HepG2 (cell line): Measurements from ENCODE around the gene MSI2. TPM values are rescaled to one million over a fixed set of nuclear protein-coding genes. Genes with fewer than 3 reads are reported as not detected.

Source experiments
- ATAC-seq: fragments of 200-7000 bp; cut with Tn5 transposase; 3 replicates; pipeline ENCODE4 v1.9.1; 2020; ENCODE audit warnings: mild to moderate bottlenecking, moderate library complexity
- BruUV-seq: library from RNA; stranded (reverse); fragments of 400-500 nt; replicated peaks from 2 replicates; lab custom pipeline; 2021; lab: Mats Ljungman, UMichigan
- CTCF ChIA-PET: fragments of 300-600 bp; formaldehyde crosslinking; extraction: SDS; loops from one replicate; lab custom pipeline; 2021; ENCODE audit warnings: low total read pairs, inconsistent platforms, low intra/inter-chr PET ratio; lab: Yijun Ruan, JAX
- POLR2A ChIA-PET: fragments of 350-600 bp; sonication (Branson Sonifier 250); formaldehyde crosslinking; loops from one replicate; lab custom pipeline; 2020; ENCODE audit warnings: antibody characterized with exemption, inconsistent platforms; lab: Yijun Ruan, JAX
- DNase-seq: peaks from one replicate; pipeline ENCODE4 v3.0.0-alpha.2; 2015; ENCODE audit warnings: low spot score
- FAIRE-seq: peaks from 3 replicates; lab custom pipeline; 2011; peaks lifted over from hg19 to GRCh38; lab: Jason Lieb, UNC
- H2AFZ ChIP-seq: one replicate; pipeline ENCODE4 v1.6.1; 2011; ENCODE audit warnings: low read length, inconsistent platforms
- H3K27ac ChIP-seq: fragments of 300-600 bp; 3 replicates; pipeline ENCODE4 v1.8.0; 2011; ENCODE audit warnings: mixed run types, mild to moderate bottlenecking, mixed read lengths, low read length, inconsistent platforms; ENCODE audit not compliant: insufficient read depth; ENCODE audit errors: extremely low read length
- H3K27me3 ChIP-seq, 2 experiments: fragments of 200-600 bp in 1 of 2; 2 replicates in 1 of 2; 3 replicates in 1 of 2; pipeline versions ENCODE4 v1.6.0 to v1.8.0; 2011; ENCODE audit warnings: low read length in 2 of 2, mild to moderate bottlenecking in 2 of 2, moderate library complexity in 2 of 2, inconsistent platforms in 1 of 2; ENCODE audit not compliant: insufficient read depth in 2 of 2, control insufficient read depth in 1 of 2
- H3K36me3 ChIP-seq, 2 experiments: fragments of 200-600 bp in 1 of 2; replicated peaks in 1 of 2; 2 replicates in 1 of 2; 3 replicates in 1 of 2; pipeline versions ENCODE4 v1.5.1 to v1.8.0; 2011; ENCODE audit warnings: low read length in 2 of 2, inconsistent platforms in 1 of 2; ENCODE audit not compliant: insufficient read depth in 2 of 2, control insufficient read depth in 1 of 2
- H3K4me1 ChIP-seq: 2 replicates; pipeline ENCODE4 v1.5.1; 2012; ENCODE audit warnings: low read length, inconsistent platforms; ENCODE audit not compliant: insufficient read depth
- H3K4me2 ChIP-seq: 2 replicates; pipeline ENCODE4 v1.6.0; 2011; ENCODE audit warnings: low read depth, low read length, inconsistent platforms
- H3K4me3 ChIP-seq, 3 experiments: fragments of 200-600 bp in 1 of 3; sonication (generic), shearing (Covaris generic) in 1 of 3; replicated peaks in 1 of 3; 2 replicates each; pipeline ENCODE4 v1.5.1; 2011 to 2016; ENCODE audit warnings: low read length in 3 of 3, inconsistent platforms in 2 of 3, low read depth in 2 of 3, mild to moderate bottlenecking in 2 of 3, control low read depth in 1 of 3, mixed read lengths in 1 of 3; ENCODE audit not compliant: insufficient read depth in 1 of 3
- H3K79me2 ChIP-seq: one replicate; pipeline ENCODE4 v1.6.1; 2011; ENCODE audit warnings: low read length, inconsistent platforms; ENCODE audit not compliant: insufficient read depth
- H3K9ac ChIP-seq: 2 replicates; pipeline ENCODE4 v1.6.0; 2011; ENCODE audit warnings: mild to moderate bottlenecking, low read depth, low read length, inconsistent platforms; ENCODE audit not compliant: insufficient read depth
- H3K9me3 ChIP-seq: 2 replicates; pipeline ENCODE4 v1.5.1; 2012; ENCODE audit warnings: mild to moderate bottlenecking, low read length
- H4K20me1 ChIP-seq: 2 replicates; pipeline ENCODE4 v1.6.0; 2011; ENCODE audit warnings: inconsistent platforms, mild to moderate bottlenecking, low read length, moderate library complexity; ENCODE audit not compliant: insufficient read depth
- AGO1 ChIP-seq: fragments of 200-400 bp; formaldehyde crosslinking; IDR thresholded peaks from 2 replicates; pipeline ENCODE4 v1.6.1; 2017; ENCODE audit warnings: mild to moderate bottlenecking, low read depth, low read length, moderate library complexity; ENCODE audit not compliant: poor library complexity, severe bottlenecking
- ARHGAP35 ChIP-seq: sonication (generic); formaldehyde crosslinking; IDR thresholded peaks from 2 replicates; pipeline ENCODE4 v1.9.0; 2022; ENCODE audit warnings: mild to moderate bottlenecking, inconsistent platforms, moderate library complexity, missing genetic modification reagents, borderline replicate concordance
- EP300 ChIP-seq, 3 experiments: sonication (generic) in 1 of 3; formaldehyde crosslinking in 1 of 3; IDR thresholded peaks; 2 replicates each; pipeline versions ENCODE4 v1.5.1 to v1.6.1; 2011 to 2020; ENCODE audit warnings: low read depth in 2 of 3, low read length in 2 of 3, borderline replicate concordance in 1 of 3, improper control_type of control experiment in 1 of 3, mild to moderate bottlenecking in 1 of 3, missing genetic modification reagents in 1 of 3, moderate library complexity in 1 of 3
- ETS1 ChIP-seq: sonication (generic); formaldehyde crosslinking; IDR thresholded peaks from 2 replicates; pipeline ENCODE4 v1.4.0; 2020; ENCODE audit warnings: missing genetic modification reagents
- NCOR1 ChIP-seq: fragments of 200-600 bp; sonication (generic); IDR thresholded peaks from 2 replicates; pipeline ENCODE4 v1.7.0; 2017; ENCODE audit warnings: antibody characterized with exemption, low read length, borderline replicate concordance
- PHF20 ChIP-seq: sonication (generic); formaldehyde crosslinking; IDR thresholded peaks from 2 replicates; pipeline ENCODE4 v1.5.0; 2020; ENCODE audit warnings: mild to moderate bottlenecking, missing genetic modification reagents
- PHF21A ChIP-seq: sonication (generic); formaldehyde crosslinking; IDR thresholded peaks from 2 replicates; pipeline ENCODE4 v1.5.0; 2020; ENCODE audit warnings: mild to moderate bottlenecking, missing genetic modification reagents
- SAFB2 ChIP-seq: sonication (generic); formaldehyde crosslinking; IDR thresholded peaks from 2 replicates; pipeline ENCODE4 v1.5.1; 2020; ENCODE audit warnings: missing genetic modification reagents, low read depth, mild to moderate bottlenecking, borderline replicate concordance
- ZBTB20 ChIP-seq: sonication (generic); formaldehyde crosslinking; IDR thresholded peaks from 2 replicates; pipeline ENCODE4 v1.8.1; 2023; ENCODE audit warnings: missing genetic modification reagents, low read depth, mild to moderate bottlenecking, borderline replicate concordance
- ZBTB3 ChIP-seq: sonication (generic); formaldehyde crosslinking; IDR thresholded peaks from 2 replicates; pipeline ENCODE4 v1.4.0; 2020; ENCODE audit warnings: low read depth, mild to moderate bottlenecking, moderate library complexity, missing genetic modification reagents, borderline replicate concordance
- ZFP41 ChIP-seq: sonication (generic); formaldehyde crosslinking; IDR thresholded peaks from 2 replicates; pipeline ENCODE4 v1.4.0; 2020; ENCODE audit warnings: mild to moderate bottlenecking, missing genetic modification reagents, borderline replicate concordance
- ZFP62 ChIP-seq: sonication (generic); formaldehyde crosslinking; IDR thresholded peaks from 2 replicates; pipeline ENCODE4 v1.4.0; 2020; ENCODE audit warnings: missing genetic modification reagents
- ZNF263 ChIP-seq: sonication (generic); formaldehyde crosslinking; IDR thresholded peaks from 2 replicates; pipeline ENCODE4 v1.4.0; 2020; ENCODE audit warnings: missing genetic modification reagents
- ZNF451 ChIP-seq: sonication (generic); formaldehyde crosslinking; IDR thresholded peaks from 2 replicates; pipeline ENCODE4 v1.5.0; 2020; ENCODE audit warnings: mild to moderate bottlenecking, missing genetic modification reagents
- ZNF564 ChIP-seq: sonication (generic); formaldehyde crosslinking; IDR thresholded peaks from 2 replicates; pipeline ENCODE4 v1.8.1; 2023; ENCODE audit warnings: mild to moderate bottlenecking, missing genetic modification reagents
- ZNF589 ChIP-seq: sonication (generic); formaldehyde crosslinking; conservative IDR thresholded peaks from 2 replicates; pipeline ENCODE4 v1.8.0; 2022; ENCODE audit warnings: mild to moderate bottlenecking, moderate library complexity, missing genetic modification reagents
- ZNF616 ChIP-seq: sonication (generic); formaldehyde crosslinking; IDR thresholded peaks from 2 replicates; pipeline ENCODE4 v1.5.0; 2020; ENCODE audit warnings: low read depth, mild to moderate bottlenecking, missing genetic modification reagents
- ZNF619 ChIP-seq: sonication (generic); formaldehyde crosslinking; IDR thresholded peaks from 2 replicates; pipeline ENCODE4 v1.4.0; 2020; ENCODE audit warnings: mild to moderate bottlenecking, missing genetic modification reagents
- ZNF891 ChIP-seq: sonication (generic); formaldehyde crosslinking; IDR thresholded peaks from 2 replicates; pipeline ENCODE4 v1.5.0; 2020; ENCODE audit warnings: mild to moderate bottlenecking, missing genetic modification reagents
- WGBS: methylation state at CpG from one replicate; pipeline ENCODE4 v1.1.6; 2017; ENCODE audit warnings: low lambda C conversion rate; 5-methylcytosine and 5-hydroxymethylcytosine counted together
- in situ Hi-C: cut with HindIII; loops from 2 replicates; pipeline ENCODE4 v1.10.0; 2017; ENCODE audit warnings: low pct_unique_long_range_greater_than_20kb; ENCODE audit not compliant: extremely low pct_ligation_motif_present
- intact Hi-C: fragments of 100-400 bp; cut with micrococcal nuclease; formaldehyde crosslinking; loops from one replicate; pipeline ENCODE4 v1.10.0; 2022; ENCODE audit not compliant: unreplicated experiment
- polyA plus RNA-seq, 8 experiments: library from polyadenylated mRNA; depleted of rRNA in 3 of 8; stranded (reverse) in 7 of 8; unstranded in 1 of 8; fragments of >200 nt; fragmentation: Illumina TruSeq in 4 of 8; extraction: Trizol in 4 of 8; gene quantifications; 2 replicates each; pipeline versions ENCODE4 v1.2.1 to v1.2.3, GENCODE V29; 2011 to 2016; ENCODE audit warnings: low read depth in 4 of 8, missing spikeins in 1 of 8, mixed read lengths in 1 of 8; ENCODE audit not compliant: insufficient read depth in 1 of 8
- total RNA-seq, 5 experiments: library from RNA; depleted of rRNA; stranded (reverse); fragments of >200 nt; fragmentation: Illumina TruSeq; extraction: Trizol; gene quantifications; 2 replicates each; pipeline ENCODE4 v1.2.3, GENCODE V29; 2016; ENCODE audit warnings: low read depth in 1 of 5

Gene MSI2
- total and polyA plus RNA-seq, 2 of the 13 experiments (the other 11 are each of a cell fraction or from before 2014, with no cell fraction given): 77.5 to 78.4 TPM

- Histone ChIP-seq H2AFZ (no peak overlapping the region), H3K4me2 (no peak overlapping the region), H3K9me3 (no peaks in the 10 kb centered on the region), H3K4me3 (no peak overlapping the region), H3K9ac (no peak overlapping the region), H3K36me3 (peaks cover 5 to 42% of the 10 kb centered on the region in 2 experiments; a peak in 4 of 5 replicates), H3K27ac (no peak overlapping the region), H4K20me1 (no peaks in the 10 kb centered on the region), H3K4me1 (peaks cover 49% of the 10 kb centered on the region)
- 90% methylated on average over 6 of the region's 6 CpGs for WGBS
- no peak for FAIRE-seq
- CTCF ChIA-PET: no interaction called here
- BruUV-seq: no TSS peak
- ATAC-seq: no peak
- no peak for TF ChIP-seq ZNF619 (CRISPR knock-in tag)
- no peak for TF ChIP-seq ZNF451
- no peak for TF ChIP-seq ZBTB20
- TF ChIP-seq ZNF891 (CRISPR knock-in tag): no peak
- no peak for TF ChIP-seq ZNF616 (CRISPR knock-in tag)
- no peak for TF ChIP-seq ZNF564
- no peak for TF ChIP-seq NCOR1
- no peak for TF ChIP-seq ARHGAP35 (CRISPR knock-in tag)
- TF ChIP-seq SAFB2: no peak
- TF ChIP-seq ETS1 (CRISPR knock-in tag): no peak
- no peak for TF ChIP-seq PHF20 (CRISPR knock-in tag)
- TF ChIP-seq ZFP62 (CRISPR knock-in tag): no peak
- TF ChIP-seq ZNF263 (CRISPR knock-in tag): no peak
- no peak for TF ChIP-seq ZNF589 (CRISPR knock-in tag)
- no peak for TF ChIP-seq PHF21A (CRISPR knock-in tag)
- TF ChIP-seq ZBTB3 (CRISPR knock-in tag): no peak
- TF ChIP-seq AGO1: no peak
- TF ChIP-seq ZFP41: no peak
- no peak for TF ChIP-seq EP300 (IDR thresholded peaks at IDR 0.05; ENCODE audit: low read depth in 2 of 2, low read length in 2 of 2)
- no peak for TF ChIP-seq EP300 (CRISPR knock-in tag; IDR thresholded peaks at IDR 0.05; ENCODE audit: borderline replicate concordance)
- TF ChIP-seq, all 625 proteins: peak for 0
- Histone ChIP-seq H3K27me3 (no peaks in the 10 kb centered on the region), H3K79me2 (peaks cover 10% of the 10 kb centered on the region)
- in situ Hi-C loops (no loop called here), intact Hi-C loops (no loop called here)
- POLR2A ChIA-PET: no interaction called here
- DNase-seq: no peak
Measured at GRCh38 chr17:57565176-57565575, 308.9 kb downstream of the MSI2 start.
